Immature natural killer cell (primary cell): ENCODE data around the gene EVL. TPM values are rescaled to one million over a fixed set of nuclear protein-coding genes. Genes with fewer than 3 reads are reported as not detected.

Experiments
- DNase-seq, 3 donors: peaks; one replicate each; pipeline ENCODE4 v3.0.0; 2022; ENCODE audit warnings: mixed read lengths in 1 of 3
- H3K27ac Mint-ChIP-seq, 6 donors: one replicate each; pipeline ENCODE4 v1.8.0; 2020; ENCODE audit warnings: mixed read lengths in 6 of 6, mild to moderate bottlenecking in 5 of 6, inconsistent platforms in 4 of 6, moderate library complexity in 3 of 6
- H3K27me3 Mint-ChIP-seq, 3 donors: one replicate each; pipeline ENCODE4 v1.8.0; 2020 to 2021; ENCODE audit warnings: low read depth in 3 of 3, mild to moderate bottlenecking in 3 of 3, mixed read lengths in 3 of 3, moderate library complexity in 3 of 3, inconsistent platforms in 1 of 3
- H3K36me3 Mint-ChIP-seq, 3 donors: one replicate each; pipeline ENCODE4 v1.8.0; 2020; ENCODE audit warnings: mixed read lengths in 3 of 3, inconsistent platforms in 2 of 3, mild to moderate bottlenecking in 2 of 3
- H3K4me1 Mint-ChIP-seq, 2 donors: one replicate each; pipeline ENCODE4 v1.8.0; 2020; ENCODE audit warnings: inconsistent platforms in 2 of 2, mild to moderate bottlenecking in 2 of 2, mixed read lengths in 2 of 2, moderate library complexity in 1 of 2
- H3K4me3 Mint-ChIP-seq, 5 donors: one replicate each; pipeline ENCODE4 v1.8.0; 2020; ENCODE audit warnings: mild to moderate bottlenecking in 5 of 5, mixed read lengths in 5 of 5, inconsistent platforms in 3 of 5, moderate library complexity in 3 of 5
- H3K9me3 Mint-ChIP-seq, 6 donors: one replicate each; pipeline ENCODE4 v1.8.0; 2020; ENCODE audit warnings: mild to moderate bottlenecking in 6 of 6, mixed read lengths in 6 of 6, inconsistent platforms in 4 of 6, moderate library complexity in 3 of 6
- polyA plus RNA-seq, 3 donors: library from polyadenylated mRNA; unstranded; fragments of 300-500 nt; fragmentation: Illumina TruSeq; gene quantifications; one replicate each; pipeline ENCODE4 v1.2.3, GENCODE V29; 2021

The EVL gene
- polyA plus RNA-seq, 3 donors from 2014 or later: 56.8 to 135 (median 76.3) TPM

DNA sequence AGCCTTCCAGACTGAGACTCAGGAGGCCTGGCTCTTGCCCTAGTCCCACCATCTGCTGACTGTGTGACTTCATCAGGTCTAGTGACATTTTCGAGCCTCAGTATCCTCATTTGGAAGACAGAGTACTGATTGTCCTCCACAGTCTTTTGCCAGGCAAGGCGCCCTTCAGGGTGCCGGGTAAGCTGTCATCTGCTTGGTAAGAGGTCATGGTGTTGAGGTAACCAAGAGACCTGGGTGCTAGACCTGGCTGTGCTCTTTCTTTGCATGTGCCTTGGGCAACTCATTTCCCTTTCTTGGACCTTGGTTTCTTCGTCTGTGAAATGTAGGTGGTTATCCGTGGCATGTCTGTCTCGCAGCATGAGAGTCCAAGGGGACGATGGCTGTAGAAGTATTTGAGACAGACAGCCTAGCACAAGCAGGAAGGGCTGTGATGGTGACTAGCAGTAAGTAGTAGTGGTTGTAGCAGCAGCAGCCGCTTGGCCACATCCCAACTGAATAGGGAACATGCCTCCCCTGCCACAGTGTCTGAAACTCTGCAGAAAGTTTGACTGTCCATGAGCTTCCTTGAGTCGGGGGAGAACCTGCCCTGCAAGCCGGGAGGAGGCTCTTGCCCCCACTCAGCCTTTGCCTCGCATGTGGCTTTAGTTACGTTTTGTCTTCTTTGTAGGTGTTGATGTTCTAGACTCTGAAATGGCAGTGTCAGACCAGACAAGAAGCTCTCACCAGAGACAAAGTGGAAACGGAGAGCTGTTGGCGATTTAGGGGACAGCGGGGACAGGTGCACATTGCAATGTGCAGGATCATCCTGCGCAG, 40.3 kb downstream of the EVL start:
- H3K27ac Mint-ChIP-seq: peak overlapping the region; percentile 86 to 98 (median 98)
- no peaks in the 10 kb centered on the region for H3K9me3 Mint-ChIP-seq
- peaks cover 0 to 11% (median 2%) of the 10 kb centered on the region in 3 donors for H3K27me3 Mint-ChIP-seq
- peaks cover 93 to 99% of the 10 kb centered on the region in 2 donors for H3K4me1 Mint-ChIP-seq
- DNase-seq: peak; percentile 42 to 48 (median 46)
- H3K36me3 Mint-ChIP-seq: peaks cover 9 to 61% (median 29%) of the 10 kb centered on the region in 3 donors
- H3K4me3 Mint-ChIP-seq: peak overlapping the region; percentile 60 to 75 (median 67)

DNA sequence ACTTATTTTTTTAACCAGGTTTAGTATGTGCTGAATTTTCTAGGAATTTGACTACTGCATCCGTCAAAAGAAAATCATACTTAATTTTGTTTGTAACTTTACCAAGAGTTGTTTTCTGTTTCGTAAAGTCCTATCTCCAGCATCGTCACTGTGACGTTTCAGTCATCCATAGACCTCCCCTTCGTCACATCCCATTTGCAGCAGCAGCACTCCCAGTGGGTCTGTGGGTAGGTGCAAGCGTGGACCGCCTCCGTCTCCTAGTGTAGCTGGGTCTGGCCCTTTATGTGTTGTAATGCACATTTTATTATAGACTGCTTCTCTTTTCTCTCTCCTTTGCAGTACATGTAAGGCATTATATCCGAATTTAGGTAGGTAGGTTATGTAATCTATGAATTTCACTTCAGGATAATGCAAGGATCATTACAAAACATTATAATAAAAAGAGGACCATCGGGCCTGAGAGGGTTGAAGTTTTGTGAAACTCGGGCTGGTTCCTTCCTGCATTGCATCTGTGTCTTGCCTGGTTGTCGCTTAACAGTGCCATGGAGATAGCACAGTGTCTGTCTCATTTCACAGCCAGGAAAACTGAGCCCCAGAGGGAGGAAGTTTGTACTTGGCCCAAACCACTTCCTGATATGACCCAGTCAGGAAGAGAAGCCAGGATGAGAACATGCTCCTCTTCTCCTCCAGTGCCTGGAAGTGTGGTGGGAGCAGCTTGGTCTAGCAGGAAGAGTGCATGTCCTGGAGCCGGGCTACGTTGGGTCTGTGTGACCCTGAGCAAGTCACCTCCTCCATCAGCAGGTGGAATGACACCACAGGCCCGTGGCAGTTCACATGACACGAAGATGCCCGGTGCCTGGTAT, 41.3 kb downstream of the EVL start:
- peak overlapping the region; percentile 60 to 75 (median 67) for H3K4me3 Mint-ChIP-seq
- H3K27me3 Mint-ChIP-seq: peaks cover 0 to 11% (median 2%) of the 10 kb centered on the region in 3 donors
- peaks cover 9 to 58% (median 29%) of the 10 kb centered on the region in 3 donors for H3K36me3 Mint-ChIP-seq
- DNase-seq: peak in 1 of 3 donors; percentile 28
- H3K27ac Mint-ChIP-seq: peak overlapping the region; percentile 86 to 98 (median 98)
- H3K4me1 Mint-ChIP-seq: peaks cover 93 to 98% of the 10 kb centered on the region in 2 donors
- H3K9me3 Mint-ChIP-seq: no peaks in the 10 kb centered on the region

DNA sequence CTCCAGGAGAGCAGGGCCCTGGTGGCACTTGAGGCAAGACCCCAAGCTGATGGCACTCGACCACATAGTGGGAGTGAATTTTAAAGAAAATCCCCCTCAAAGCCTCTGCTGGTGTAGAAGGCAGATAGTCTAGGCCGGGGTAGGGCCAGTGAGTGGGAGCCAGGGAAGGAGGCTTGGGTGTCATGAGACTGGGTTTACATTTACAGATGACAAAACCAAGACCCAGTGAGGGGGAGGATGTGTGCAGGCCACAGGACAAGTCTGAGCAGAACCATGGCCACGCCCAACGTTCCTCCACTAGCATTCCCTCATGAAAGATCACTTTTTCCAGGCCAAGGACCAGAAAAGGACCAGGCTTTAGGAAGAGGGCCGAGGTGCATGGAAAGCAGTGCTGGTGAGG, 42.0 kb downstream of the EVL start:
- peak overlapping the region; percentile 60 to 75 (median 68) for H3K4me3 Mint-ChIP-seq
- peaks cover 95 to 98% of the 10 kb centered on the region in 2 donors for H3K4me1 Mint-ChIP-seq
- H3K27me3 Mint-ChIP-seq: peaks cover 0 to 9% (median 2%) of the 10 kb centered on the region in 3 donors
- peak overlapping the region; percentile 86 to 98 (median 98) for H3K27ac Mint-ChIP-seq
- peaks cover 9 to 55% (median 27%) of the 10 kb centered on the region in 3 donors for H3K36me3 Mint-ChIP-seq
- no peaks in the 10 kb centered on the region for H3K9me3 Mint-ChIP-seq
- DNase-seq: no peak

DNA sequence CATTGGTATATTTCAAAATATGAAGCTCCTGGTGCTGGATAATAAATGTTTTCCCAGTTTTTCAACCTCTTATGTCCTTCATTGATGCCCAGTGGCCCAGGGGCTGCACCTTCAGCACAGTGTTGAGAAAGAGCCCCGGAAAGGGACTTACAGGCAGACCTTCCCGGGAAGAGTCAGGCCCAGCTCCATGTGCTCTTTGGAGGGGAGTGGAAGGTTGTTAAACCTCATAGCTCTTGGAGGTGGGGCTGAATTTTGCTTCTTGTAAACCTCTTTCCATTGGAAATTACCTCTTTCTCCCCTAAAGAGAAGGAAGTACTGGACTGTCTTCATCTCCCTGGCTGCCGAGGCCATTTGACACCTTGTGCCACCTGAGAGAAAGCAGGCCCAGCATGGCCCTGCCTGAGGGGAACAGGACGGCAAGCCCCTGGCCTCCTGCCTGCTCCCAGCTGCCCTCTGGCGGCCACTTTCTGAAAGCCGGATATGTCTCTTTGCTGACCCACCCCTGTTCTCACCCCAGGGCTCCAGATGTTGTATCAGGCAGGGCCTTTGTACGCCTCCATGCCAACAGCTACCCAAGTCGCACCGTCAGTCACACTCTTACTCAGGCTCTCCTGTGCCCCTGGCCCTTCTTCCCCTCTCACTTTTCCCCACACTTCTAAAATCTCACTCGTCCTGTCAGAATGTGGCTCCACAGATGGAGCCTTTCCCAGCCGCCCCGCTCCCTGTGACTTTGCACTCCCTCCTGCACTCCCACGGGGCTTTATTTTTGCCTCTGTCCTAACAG, 43.0 kb downstream of the EVL start:
- Mint-ChIP-seq H3K36me3 (peaks cover 8 to 59% (median 28%) of the 10 kb centered on the region in 3 donors), H3K9me3 (no peaks in the 10 kb centered on the region)

DNA sequence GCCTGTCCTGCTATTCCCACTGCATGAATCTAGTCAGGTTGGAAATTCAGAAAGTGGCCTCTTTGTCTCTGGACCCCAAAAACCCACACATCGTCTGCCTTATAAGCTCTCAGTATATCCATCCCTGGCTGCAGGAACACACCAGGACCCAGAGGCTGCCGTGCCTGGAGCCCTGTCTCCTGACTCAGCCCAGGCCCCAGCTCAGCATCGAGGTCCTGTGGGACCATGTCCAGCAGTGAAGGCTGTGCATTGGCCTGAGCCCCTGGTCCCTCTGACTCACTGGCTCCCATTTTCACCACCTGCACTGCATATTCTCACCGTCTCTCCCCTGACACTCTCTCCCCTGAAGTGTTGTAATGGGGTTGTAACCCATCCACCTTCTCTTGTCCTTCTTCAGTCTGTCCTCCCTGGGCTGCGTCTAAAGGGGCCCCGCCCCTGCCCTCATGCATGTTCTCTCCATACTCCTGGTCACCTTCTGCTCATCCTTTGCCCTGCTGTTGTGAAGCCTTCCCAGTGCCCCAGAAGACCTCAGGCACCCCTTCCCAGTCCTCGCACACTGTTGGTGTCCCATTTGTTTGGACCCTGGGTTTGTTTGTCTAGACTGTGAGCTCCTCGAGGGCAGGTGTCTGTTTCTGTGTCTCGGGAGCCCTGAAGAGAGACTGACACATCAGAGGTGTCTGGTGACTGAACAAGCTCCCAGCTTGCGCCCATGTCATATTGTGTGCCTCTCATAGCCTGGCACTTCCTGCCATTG, 43.8 kb downstream of the EVL start:
- no peaks in the 10 kb centered on the region for H3K9me3 Mint-ChIP-seq
- H3K27ac Mint-ChIP-seq: peak overlapping the region; percentile 86 to 98 (median 98)
- peaks cover 0 to 10% (median 2%) of the 10 kb centered on the region in 3 donors for H3K27me3 Mint-ChIP-seq
- no peak for DNase-seq
- H3K36me3 Mint-ChIP-seq: peaks cover under 1 to 53% (median 23%) of the 10 kb centered on the region in 3 donors
- H3K4me3 Mint-ChIP-seq: peak overlapping the region; percentile 67 to 77 (median 74)
- H3K4me1 Mint-ChIP-seq: peaks cover 94 to 98% of the 10 kb centered on the region in 2 donors

More for the DNA sequence above, 43.0 kb downstream of the EVL start:
- Mint-ChIP-seq H3K4me1 (peaks cover 95 to 98% of the 10 kb centered on the region in 2 donors), H3K4me3 (peak overlapping the region; percentile 67 to 77 (median 74)), H3K27me3 (peaks cover 0 to 8% (median 2%) of the 10 kb centered on the region in 3 donors), H3K27ac (peak overlapping the region; percentile 86 to 98 (median 98))
- DNase-seq: peak; percentile 82 to 83 (median 83)

DNA sequence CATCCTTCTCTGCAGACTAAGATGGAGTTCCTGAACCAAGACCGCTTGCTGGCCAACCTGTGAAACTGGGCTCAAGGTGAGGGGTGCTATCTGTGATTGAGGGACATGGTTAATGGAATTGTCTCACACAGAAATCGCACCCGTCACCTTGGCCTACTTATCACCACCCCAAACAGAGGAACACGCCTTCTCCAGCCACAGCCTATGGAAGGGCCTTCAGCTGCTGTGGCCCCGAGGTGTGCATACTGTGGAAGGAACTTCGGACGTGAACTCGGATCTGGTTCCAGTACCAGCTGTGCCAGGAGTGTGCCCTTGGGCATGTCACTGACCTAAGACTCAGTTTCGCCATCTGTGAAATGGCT, 44.4 kb downstream of the EVL start:
- Mint-ChIP-seq H3K4me3 (peak overlapping the region in 2 of 5 donors; percentile 13 to 68), H3K27me3 (peaks cover 0 to 10% (median 2%) of the 10 kb centered on the region in 3 donors), H3K36me3 (peaks cover 0 to 49% (median 17%) of the 10 kb centered on the region in 3 donors), H3K4me1 (peaks cover 88 to 95% of the 10 kb centered on the region in 2 donors), H3K27ac (peak overlapping the region; percentile 86 to 98 (median 98)), H3K9me3 (no peaks in the 10 kb centered on the region)
- DNase-seq: no peak

DNA sequence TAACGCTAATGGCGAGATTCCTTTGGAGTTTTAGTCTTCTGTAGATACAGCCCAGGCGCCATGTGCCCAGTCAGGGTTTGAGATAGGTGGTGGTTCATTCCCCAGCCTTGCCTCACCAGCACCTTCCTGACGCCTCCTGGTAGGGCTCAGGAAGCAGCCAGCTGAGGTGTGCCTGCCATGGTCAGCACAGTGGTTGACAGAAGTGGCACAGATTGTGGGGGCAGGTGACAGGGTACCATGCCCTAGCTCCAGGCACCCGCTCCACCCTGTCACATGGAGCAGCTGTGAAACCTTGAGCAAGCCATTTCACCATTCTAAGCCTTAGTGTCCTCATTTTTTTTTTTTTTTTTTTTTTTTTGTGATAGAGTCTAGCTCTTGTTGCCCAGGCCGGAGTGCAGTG, 45.6 kb downstream of the EVL start:
- peak in 1 of 3 donors; percentile 19 for DNase-seq
- peaks cover 76 to 92% of the 10 kb centered on the region in 2 donors for H3K4me1 Mint-ChIP-seq
- H3K36me3 Mint-ChIP-seq: peaks cover 0 to 52% (median 12%) of the 10 kb centered on the region in 3 donors
- peak overlapping the region; percentile 51 to 87 (median 73) for H3K27ac Mint-ChIP-seq
- no peaks in the 10 kb centered on the region for H3K9me3 Mint-ChIP-seq
- H3K27me3 Mint-ChIP-seq: peaks cover 0 to 13% (median 2%) of the 10 kb centered on the region in 3 donors
- peak overlapping the region in 1 of 5 donors; percentile 4 for H3K4me3 Mint-ChIP-seq

DNA sequence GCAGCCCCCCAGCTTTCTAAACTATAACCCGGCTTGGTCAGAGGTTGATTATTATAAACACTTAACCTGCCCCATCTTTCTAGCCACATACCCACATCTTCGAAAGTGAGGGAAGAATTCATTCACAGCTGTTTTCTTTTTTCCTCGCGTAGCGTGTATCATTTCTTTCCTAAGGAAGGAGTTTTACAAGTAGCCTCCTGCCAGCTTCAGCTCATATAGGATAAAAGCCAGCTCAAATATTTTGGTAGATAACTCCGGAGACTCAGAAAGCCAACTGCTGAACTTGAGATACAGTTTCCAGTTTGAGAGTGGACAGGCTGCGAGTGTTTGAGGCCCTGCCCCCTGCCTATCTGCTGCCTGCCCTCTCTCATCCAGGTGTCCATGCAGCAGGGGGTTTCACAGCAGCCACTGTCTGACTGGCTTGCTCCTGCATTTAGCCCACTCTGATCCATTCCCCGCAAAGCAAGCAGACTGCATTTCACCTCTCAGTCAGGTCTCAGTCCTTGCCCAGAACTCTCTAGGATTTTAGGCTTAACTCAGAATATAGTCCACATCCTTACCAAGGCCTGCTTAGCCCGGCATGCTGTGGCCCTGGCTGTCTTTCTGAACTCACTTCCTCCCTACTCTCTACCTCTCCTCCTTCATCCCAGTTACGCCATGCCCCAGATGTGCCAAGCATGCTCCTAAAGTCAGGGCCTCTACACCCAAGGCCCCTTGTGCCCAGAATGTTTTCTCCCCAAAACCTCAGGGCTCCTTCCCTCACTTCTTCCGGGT, 46.9 kb downstream of the EVL start:
- H3K27me3 Mint-ChIP-seq: peaks cover 0 to 8% (median 2%) of the 10 kb centered on the region in 3 donors
- H3K4me1 Mint-ChIP-seq: peaks cover 66 to 87% of the 10 kb centered on the region in 2 donors
- no peak overlapping the region for H3K4me3 Mint-ChIP-seq
- DNase-seq: no peak
- no peaks in the 10 kb centered on the region for H3K9me3 Mint-ChIP-seq
- H3K36me3 Mint-ChIP-seq: peaks cover 4 to 47% (median 15%) of the 10 kb centered on the region in 3 donors
- peak overlapping the region; percentile 48 to 87 (median 78) for H3K27ac Mint-ChIP-seq

DNA sequence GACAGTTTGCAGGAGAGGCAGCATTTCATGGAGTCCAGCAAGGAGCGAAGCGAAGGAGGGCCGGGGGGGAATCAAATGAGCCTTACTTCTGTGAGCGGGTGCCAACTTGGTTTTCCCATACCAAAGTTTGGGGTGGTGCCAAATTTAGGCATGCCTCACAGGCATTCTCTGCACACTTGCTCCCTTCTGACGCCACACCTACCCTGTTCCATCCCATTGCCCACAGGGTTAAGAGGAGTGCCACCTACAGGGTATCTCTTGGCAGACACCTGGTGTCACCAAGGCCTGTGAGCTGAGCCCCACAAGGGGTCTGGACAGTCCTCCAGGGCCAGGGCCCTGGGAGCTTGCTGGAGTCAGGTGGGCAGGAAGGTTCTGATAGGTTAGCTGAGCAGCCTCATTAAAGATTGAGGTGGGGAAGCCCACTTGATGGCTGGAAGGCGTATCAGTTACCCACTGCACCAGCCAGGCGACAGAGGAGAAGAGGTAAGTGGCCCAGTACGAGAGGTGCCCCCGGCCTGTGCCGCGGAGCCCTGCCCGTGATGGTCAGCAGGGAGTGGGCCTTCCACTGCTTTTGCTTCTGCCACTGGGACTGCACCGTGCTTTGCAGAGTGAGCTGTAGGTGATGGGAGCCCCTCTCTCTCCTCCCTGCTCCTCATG, 49.0 kb downstream of the EVL start:
- no peak for DNase-seq
- peaks cover 4 to 36% (median 14%) of the 10 kb centered on the region in 3 donors for H3K36me3 Mint-ChIP-seq
- H3K27ac Mint-ChIP-seq: peak overlapping the region in 5 of 6 donors; percentile 39 to 64 (median 55)
- H3K27me3 Mint-ChIP-seq: peaks cover 0 to 6% (median 0%) of the 10 kb centered on the region in 3 donors
- peaks cover 50 to 78% of the 10 kb centered on the region in 2 donors for H3K4me1 Mint-ChIP-seq
- no peak overlapping the region for H3K4me3 Mint-ChIP-seq
- no peaks in the 10 kb centered on the region for H3K9me3 Mint-ChIP-seq

DNA sequence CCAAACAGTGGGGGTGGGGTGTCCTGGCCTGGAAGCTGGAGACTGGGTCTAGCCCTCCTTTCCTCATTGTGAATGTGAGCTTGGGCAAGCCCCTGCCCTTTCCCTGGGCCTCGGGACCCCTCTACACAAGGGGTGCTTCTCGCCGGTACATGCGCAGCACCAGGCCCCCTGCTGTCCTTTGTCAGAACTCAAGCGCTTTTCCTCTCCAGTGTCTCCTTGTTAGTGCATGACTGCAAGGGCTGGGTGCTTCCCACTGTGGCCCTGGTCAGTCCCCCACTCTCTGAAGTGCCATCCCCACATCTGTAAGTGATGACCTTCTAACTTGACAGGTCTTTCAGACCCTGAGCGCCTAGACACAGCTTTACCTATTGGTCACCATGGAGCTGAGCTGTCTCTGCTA, 50.0 kb downstream of the EVL start:
- DNase-seq: no peak
- no peak overlapping the region for H3K4me3 Mint-ChIP-seq
- H3K27ac Mint-ChIP-seq: peak overlapping the region in 5 of 6 donors; percentile 44 to 53 (median 53)
- peaks cover 4 to 32% (median 15%) of the 10 kb centered on the region in 3 donors for H3K36me3 Mint-ChIP-seq
- peaks cover 0 to 11% (median under 1%) of the 10 kb centered on the region in 3 donors for H3K27me3 Mint-ChIP-seq
- peaks cover 46 to 71% of the 10 kb centered on the region in 2 donors for H3K4me1 Mint-ChIP-seq
- no peaks in the 10 kb centered on the region for H3K9me3 Mint-ChIP-seq

DNA sequence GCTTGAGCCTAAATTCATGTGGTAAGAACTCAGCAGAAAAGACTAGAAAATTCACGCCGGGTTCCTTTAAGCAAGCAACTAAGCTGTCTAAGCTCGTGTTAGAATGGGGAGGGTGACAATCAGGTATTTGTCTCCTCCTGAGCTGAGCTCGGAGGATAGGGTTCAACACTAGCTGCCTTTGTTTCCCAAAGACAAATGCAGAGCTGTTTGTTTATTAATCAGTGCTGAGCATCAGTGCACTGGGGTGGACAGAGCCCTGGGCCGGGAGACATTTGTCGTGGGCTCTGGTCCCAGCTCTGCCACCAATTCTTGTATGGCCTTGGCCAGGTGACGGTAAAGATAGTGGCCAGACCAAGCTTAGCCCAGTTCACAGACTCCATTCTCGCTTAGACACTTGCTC, 50.5 kb downstream of the EVL start:
- H3K4me3 Mint-ChIP-seq: no peak overlapping the region
- peaks cover 43 to 71% of the 10 kb centered on the region in 2 donors for H3K4me1 Mint-ChIP-seq
- peak overlapping the region in 4 of 6 donors; percentile 44 to 53 (median 52) for H3K27ac Mint-ChIP-seq
- H3K9me3 Mint-ChIP-seq: no peaks in the 10 kb centered on the region
- H3K27me3 Mint-ChIP-seq: peaks cover 0 to 11% (median 3%) of the 10 kb centered on the region in 3 donors
- DNase-seq: no peak
- peaks cover 4 to 30% (median 18%) of the 10 kb centered on the region in 3 donors for H3K36me3 Mint-ChIP-seq
